Adrenal gland (tissue), 5 donors: ENCODE data around the gene HOMER1.

Experiments used
- POLR2A ChIP-seq, 2 donors: fragments of 450-650 bp; IDR thresholded peaks; one replicate each; pipeline ENCODE4 v1.6.1; 2017; ENCODE audit warnings: antibody characterized with exemption in 2 of 2, mild to moderate bottlenecking in 2 of 2, moderate library complexity in 1 of 2
- TF ChIP-seq, protein P1 (sequence below), 6 experiments: fragments of 450-650 bp in 4 of 6; fragments of 200-600 bp in 2 of 6; sonication (generic) in 1 of 6; IDR thresholded peaks; 1 replicate in 5 of 6; 2 replicates in 1 of 6; pipeline versions ENCODE4 v1.5.1 to v1.8.0; 2016 to 2021; ENCODE audit warnings: antibody characterized with exemption in 6 of 6, mild to moderate bottlenecking in 2 of 6, moderate library complexity in 1 of 6
- donor health status: DM: no; HTN: no; CAD: no.

GRCh38 chr5:79507251-79508205 lies 6.4 kb downstream of the HOMER1 start:
- no peak for TF ChIP-seq POLR2A (IDR thresholded peaks at IDR 0.05)
- TF ChIP-seq, protein P1, sequence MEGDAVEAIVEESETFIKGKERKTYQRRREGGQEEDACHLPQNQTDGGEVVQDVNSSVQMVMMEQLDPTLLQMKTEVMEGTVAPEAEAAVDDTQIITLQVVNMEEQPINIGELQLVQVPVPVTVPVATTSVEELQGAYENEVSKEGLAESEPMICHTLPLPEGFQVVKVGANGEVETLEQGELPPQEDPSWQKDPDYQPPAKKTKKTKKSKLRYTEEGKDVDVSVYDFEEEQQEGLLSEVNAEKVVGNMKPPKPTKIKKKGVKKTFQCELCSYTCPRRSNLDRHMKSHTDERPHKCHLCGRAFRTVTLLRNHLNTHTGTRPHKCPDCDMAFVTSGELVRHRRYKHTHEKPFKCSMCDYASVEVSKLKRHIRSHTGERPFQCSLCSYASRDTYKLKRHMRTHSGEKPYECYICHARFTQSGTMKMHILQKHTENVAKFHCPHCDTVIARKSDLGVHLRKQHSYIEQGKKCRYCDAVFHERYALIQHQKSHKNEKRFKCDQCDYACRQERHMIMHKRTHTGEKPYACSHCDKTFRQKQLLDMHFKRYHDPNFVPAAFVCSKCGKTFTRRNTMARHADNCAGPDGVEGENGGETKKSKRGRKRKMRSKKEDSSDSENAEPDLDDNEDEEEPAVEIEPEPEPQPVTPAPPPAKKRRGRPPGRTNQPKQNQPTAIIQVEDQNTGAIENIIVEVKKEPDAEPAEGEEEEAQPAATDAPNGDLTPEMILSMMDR (IDR thresholded peaks at IDR 0.05): no peak
